ENCODE measurements around the gene FAU. TPM values are rescaled to one million over a fixed set of nuclear protein-coding genes. Genes with fewer than 3 reads are reported as not detected.

FAU gene
- polyA plus RNA-seq, 2 of the 4 experiments (the other 2 are of a cell fraction), result 591 to 878 TPM

- no peak for TF ChIP-seq RCOR1 (IDR thresholded peaks at IDR 0.05; ENCODE audit: low read depth, low read length)
Observed at GRCh38 chr11:65130631-65131416, 8.9 kb upstream of the FAU start (continued).

DNA sequence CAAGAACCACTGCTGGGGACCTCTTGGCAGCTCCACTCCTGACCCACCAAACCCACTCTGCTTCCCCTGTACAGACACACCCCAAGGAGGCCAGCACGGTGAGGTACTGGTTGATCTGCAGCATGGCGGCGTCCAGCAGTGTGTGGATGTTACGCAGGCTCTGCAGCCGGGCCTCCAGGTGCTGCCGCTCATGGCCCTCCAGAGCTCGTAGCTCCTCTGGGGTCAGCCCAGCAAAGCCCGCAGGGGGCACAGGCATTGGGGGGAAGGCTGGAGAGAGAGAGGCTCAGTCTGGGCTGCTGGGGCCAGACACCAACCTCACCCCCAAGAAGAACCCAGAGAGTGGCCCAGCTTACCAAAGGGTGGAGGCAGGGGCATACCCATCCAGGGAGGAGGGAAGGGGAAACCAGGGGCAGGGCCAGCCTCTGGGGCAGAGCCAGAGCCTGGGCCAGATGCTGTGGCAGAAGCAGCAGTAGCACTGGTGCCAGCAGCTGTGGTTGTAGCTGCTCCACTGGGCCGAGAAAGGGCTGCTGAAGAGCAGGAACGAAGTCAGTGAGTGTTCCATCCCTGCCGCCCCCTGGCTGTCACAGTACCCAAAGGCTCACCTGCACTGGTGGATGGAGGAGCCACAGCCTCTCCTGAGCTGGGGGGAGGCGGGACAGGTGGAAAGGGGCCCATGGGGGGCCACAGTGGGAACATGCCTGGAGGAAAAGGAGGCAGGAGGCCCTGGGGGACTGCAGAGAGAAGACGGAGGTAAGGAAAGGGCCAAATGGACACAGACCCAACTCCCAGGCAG, 7.9 kb upstream of the FAU start:
- FAIRE-seq (no peak), DNase-seq (ENCODE audit: low read depth in 1 of 2, low spot score in 1 of 2) (no peak), ATAC-seq (no peak)
- Histone ChIP-seq H3K4me3 (no peak overlapping the region), H3K9me3 (no peaks in the 10 kb centered on the region), H3K4me2 (no peak overlapping the region), H3K27ac (no peak overlapping the region), H3K4me1 (peaks cover 9% of the 10 kb centered on the region)
- ChIA-PET POLR2A (interaction anchor here (1.1 to 2.1 kb wide), 2 partner anchors 8 to 18 kb away, joined by 3 to 14 read pairs; partner anchors contain the start of genes FAU, MRPL49 and TM7SF2), CTCF (interaction anchor here (1.1 to 7.3 kb wide), 6 partner anchors 10 to 125 kb away, joined by 3 to 75 read pairs (median 6); partner anchors contain the start of genes FAU, MRPL49, TM7SF2 and ZNHIT2)
- TF ChIP-seq CBX8 (IDR thresholded peaks at IDR 0.05) (no peak), BHLHE40 (IDR thresholded peaks at IDR 0.05; ENCODE audit: low read depth, low read length) (no peak), CHD4 (IDR thresholded peaks at IDR 0.05; ENCODE audit: borderline replicate concordance) (no peak), POLR2A (IDR thresholded peaks at IDR 0.05; ENCODE audit: low read length) (no peak), KDM1A (IDR thresholded peaks at IDR 0.05; ENCODE audit: low read depth) (no peak), CEBPB (IDR thresholded peaks at IDR 0.05) (no peak), CHD2 (IDR thresholded peaks at IDR 0.05; ENCODE audit: low read length, partially characterized antibody) (no peak), RCOR1 (IDR thresholded peaks at IDR 0.05; ENCODE audit: low read depth, low read length) (no peak), JUNB (IDR thresholded peaks at IDR 0.05) (no peak)
- TF ChIP-seq, protein P1, sequence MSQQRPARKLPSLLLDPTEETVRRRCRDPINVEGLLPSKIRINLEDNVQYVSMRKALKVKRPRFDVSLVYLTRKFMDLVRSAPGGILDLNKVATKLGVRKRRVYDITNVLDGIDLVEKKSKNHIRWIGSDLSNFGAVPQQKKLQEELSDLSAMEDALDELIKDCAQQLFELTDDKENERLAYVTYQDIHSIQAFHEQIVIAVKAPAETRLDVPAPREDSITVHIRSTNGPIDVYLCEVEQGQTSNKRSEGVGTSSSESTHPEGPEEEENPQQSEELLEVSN (IDR thresholded peaks at IDR 0.05; ENCODE audit: borderline replicate concordance, low read depth), result no peak
- WGBS (ENCODE audit: missing lambda C conversion rate), result 85% methylated on average over 8 of the region's 13 CpGs

DNA sequence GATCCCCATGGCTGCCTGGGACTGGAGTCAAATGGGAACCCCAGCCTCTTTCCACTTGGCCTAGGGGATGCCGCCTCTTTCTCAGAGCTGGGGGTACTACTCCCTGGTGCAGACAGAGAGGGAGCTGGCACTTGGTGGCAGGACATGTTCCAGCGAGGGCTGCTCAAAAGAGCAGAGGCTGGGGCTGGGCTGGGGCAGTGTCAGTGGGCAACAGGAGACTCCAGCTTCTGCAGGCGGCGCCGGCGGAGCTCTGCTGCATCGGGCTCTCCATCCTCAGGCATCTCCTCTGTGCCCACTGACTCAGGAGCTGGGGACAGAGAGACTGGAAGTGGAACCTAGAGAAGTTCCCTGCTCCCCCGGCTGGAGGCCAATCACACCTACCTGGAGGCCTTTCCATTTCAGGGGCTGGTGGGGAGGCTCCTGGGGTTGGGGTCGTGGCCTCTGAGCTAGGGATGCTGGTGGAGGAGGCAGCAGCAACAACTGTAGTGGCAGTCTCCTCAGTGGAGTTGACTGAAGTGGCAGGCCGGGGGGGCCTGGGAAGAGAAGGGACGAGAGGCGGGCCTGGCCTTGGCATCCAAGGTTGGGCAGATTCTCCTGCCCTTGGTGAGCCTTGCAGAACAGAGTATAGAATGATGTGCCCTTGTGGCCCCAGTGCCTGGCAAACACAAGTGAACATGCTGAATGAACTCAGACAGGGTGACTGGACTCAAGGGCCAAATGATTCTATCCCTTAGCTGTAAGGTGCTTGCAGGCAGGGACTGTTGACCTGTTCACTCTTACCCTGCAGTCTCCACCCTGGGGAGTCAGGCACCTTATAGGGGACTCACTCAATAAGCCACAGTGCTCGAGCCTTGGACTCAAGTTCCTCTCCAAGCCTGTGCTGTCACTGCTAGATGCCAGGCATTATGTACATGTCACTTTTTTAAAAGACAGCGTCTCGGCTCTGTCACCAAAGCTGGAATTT, 6.5 kb upstream of the FAU start:
- Histone ChIP-seq H3K27ac (no peak overlapping the region), H3K4me1 (peaks cover 9% of the 10 kb centered on the region), H3K4me3 (no peak overlapping the region), H3K9me3 (no peaks in the 10 kb centered on the region), H3K4me2 (no peak overlapping the region)
- POLR2A ChIA-PET, result interaction anchor here (1.4 kb wide), 1 partner anchor 17 kb away, joined by 3 read pairs; the partner anchor contains the start of gene TM7SF2
- TF ChIP-seq KDM1A (IDR thresholded peaks at IDR 0.05; ENCODE audit: low read depth) (no peak), CHD4 (IDR thresholded peaks at IDR 0.05; ENCODE audit: borderline replicate concordance) (no peak), CBX2 (IDR thresholded peaks at IDR 0.05; ENCODE audit: borderline replicate concordance, low read depth) (no peak), CEBPB (IDR thresholded peaks at IDR 0.05) (no peak), FOSB (CRISPR knock-in tag; IDR thresholded peaks at IDR 0.05) (no peak), HEYL (CRISPR knock-in tag; IDR thresholded peaks at IDR 0.05) (no peak), ZC3H11A (IDR thresholded peaks at IDR 0.05) (no peak), NR3C1 (IDR thresholded peaks at IDR 0.05) (no peak), SMC3 (IDR thresholded peaks at IDR 0.05) (no peak), TFCP2L1 (CRISPR knock-in tag; IDR thresholded peaks at IDR 0.05) (no peak), HOXB13 (CRISPR knock-in tag; IDR thresholded peaks at IDR 0.05; ENCODE audit: low read depth) (no peak), HOXB5 (CRISPR knock-in tag; IDR thresholded peaks at IDR 0.05) (no peak), EHF (CRISPR knock-in tag; IDR thresholded peaks at IDR 0.05) (no peak), ZNF302 (CRISPR knock-in tag; IDR thresholded peaks at IDR 0.05) (no peak), CHD2 (IDR thresholded peaks at IDR 0.05; ENCODE audit: low read length, partially characterized antibody) (no peak), JUN (IDR thresholded peaks at IDR 0.05) (no peak)
- TF ChIP-seq, protein P1 (IDR thresholded peaks at IDR 0.05; ENCODE audit: borderline replicate concordance, low read depth), result no peak
- TF ChIP-seq, protein P2, sequence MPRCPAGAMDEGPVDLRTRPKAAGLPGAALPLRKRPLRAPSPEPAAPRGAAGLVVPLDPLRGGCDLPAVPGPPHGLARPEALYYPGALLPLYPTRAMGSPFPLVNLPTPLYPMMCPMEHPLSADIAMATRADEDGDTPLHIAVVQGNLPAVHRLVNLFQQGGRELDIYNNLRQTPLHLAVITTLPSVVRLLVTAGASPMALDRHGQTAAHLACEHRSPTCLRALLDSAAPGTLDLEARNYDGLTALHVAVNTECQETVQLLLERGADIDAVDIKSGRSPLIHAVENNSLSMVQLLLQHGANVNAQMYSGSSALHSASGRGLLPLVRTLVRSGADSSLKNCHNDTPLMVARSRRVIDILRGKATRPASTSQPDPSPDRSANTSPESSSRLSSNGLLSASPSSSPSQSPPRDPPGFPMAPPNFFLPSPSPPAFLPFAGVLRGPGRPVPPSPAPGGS (IDR thresholded peaks at IDR 0.05), result no peak
- TF ChIP-seq, protein P3, sequence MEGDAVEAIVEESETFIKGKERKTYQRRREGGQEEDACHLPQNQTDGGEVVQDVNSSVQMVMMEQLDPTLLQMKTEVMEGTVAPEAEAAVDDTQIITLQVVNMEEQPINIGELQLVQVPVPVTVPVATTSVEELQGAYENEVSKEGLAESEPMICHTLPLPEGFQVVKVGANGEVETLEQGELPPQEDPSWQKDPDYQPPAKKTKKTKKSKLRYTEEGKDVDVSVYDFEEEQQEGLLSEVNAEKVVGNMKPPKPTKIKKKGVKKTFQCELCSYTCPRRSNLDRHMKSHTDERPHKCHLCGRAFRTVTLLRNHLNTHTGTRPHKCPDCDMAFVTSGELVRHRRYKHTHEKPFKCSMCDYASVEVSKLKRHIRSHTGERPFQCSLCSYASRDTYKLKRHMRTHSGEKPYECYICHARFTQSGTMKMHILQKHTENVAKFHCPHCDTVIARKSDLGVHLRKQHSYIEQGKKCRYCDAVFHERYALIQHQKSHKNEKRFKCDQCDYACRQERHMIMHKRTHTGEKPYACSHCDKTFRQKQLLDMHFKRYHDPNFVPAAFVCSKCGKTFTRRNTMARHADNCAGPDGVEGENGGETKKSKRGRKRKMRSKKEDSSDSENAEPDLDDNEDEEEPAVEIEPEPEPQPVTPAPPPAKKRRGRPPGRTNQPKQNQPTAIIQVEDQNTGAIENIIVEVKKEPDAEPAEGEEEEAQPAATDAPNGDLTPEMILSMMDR (IDR thresholded peaks at IDR 0.05), result no peak
- no peak for FAIRE-seq
- WGBS (ENCODE audit: missing lambda C conversion rate), result 87% methylated on average over 12 of the region's 15 CpGs
- DNase-seq (ENCODE audit: low read depth in 1 of 2, low spot score in 1 of 2), result no peak
- no peak for ATAC-seq
- CTCF ChIA-PET, result interaction anchor here (0.6 to 7.3 kb wide), 9 partner anchors 9 to 152 kb away, joined by 3 to 75 read pairs (median 3); partner anchors contain the start of genes FAU, MRPL49 and ZNHIT2

All from A549 (cell line).